SK-N-SH (cell line): ENCODE data around the gene CIBAR2.

Source experiments
- CTCF ChIP-seq: fragments of 200-600 bp; sonication (generic); IDR thresholded peaks from 2 replicates; pipeline ENCODE4 v1.6.1; 2017; ENCODE audit warnings: antibody characterized with exemption, mild to moderate bottlenecking, moderate library complexity
- EZH2phosphoT487 ChIP-seq: fragments of 200-600 bp; sonication (generic); IDR thresholded peaks from 2 replicates; pipeline ENCODE4 v1.6.1; 2017; ENCODE audit warnings: low read depth, mixed run types, mild to moderate bottlenecking, antibody characterized with exemption, moderate library complexity, borderline replicate concordance
- GATA2 ChIP-seq: sonication (generic); formaldehyde crosslinking; IDR thresholded peaks from 2 replicates; pipeline ENCODE4 v1.5.0; 2020; ENCODE audit warnings: mild to moderate bottlenecking, missing genetic modification reagents
- IRF3 ChIP-seq: fragments of 150-350 bp; IDR thresholded peaks from 2 replicates; pipeline ENCODE4 v1.6.1; 2016; ENCODE audit warnings: mild to moderate bottlenecking, low read depth, low read length
- MAX ChIP-seq: IDR thresholded peaks from 2 replicates; pipeline ENCODE4 v1.4.0; 2012; ENCODE audit warnings: low read depth
- POLR2AphosphoS5 ChIP-seq: IDR thresholded peaks from 2 replicates; pipeline ENCODE4 v1.6.1; 2012; ENCODE audit warnings: low read depth, low read length
- RCOR1 ChIP-seq: fragments of 150-350 bp; IDR thresholded peaks from 2 replicates; pipeline ENCODE4 v1.6.1; 2017; ENCODE audit warnings: antibody characterized with exemption, low read length
- RXRA ChIP-seq: IDR thresholded peaks from 2 replicates; pipeline ENCODE4 v1.4.0; 2012; ENCODE audit warnings: low read depth, mild to moderate bottlenecking, borderline replicate concordance
- YY1 ChIP-seq: IDR thresholded peaks from 2 replicates; pipeline ENCODE4 v1.4.0; 2012; ENCODE audit warnings: low read depth, mild to moderate bottlenecking

- TF ChIP-seq CTCF (no peak), IRF3 (no peak), YY1 (no peak), RCOR1 (no peak), EZH2phosphoT487 (no peak), POLR2AphosphoS5 (no peak), RXRA (no peak), MAX (no peak), GATA2 (CRISPR knock-in tag) (no peak)
These were observed 38.2 kb upstream of the CIBAR2 start for GRCh38 chr16:85150331-85150940.
